NB4 (cell line): ENCODE measurements around the gene PDE8A.

Experiments used
- CTCF ChIP-seq: IDR thresholded peaks from one replicate; pipeline ENCODE4 v1.5.1; 2012; ENCODE audit warnings: low read depth, low read length
- POLR2A ChIP-seq: IDR thresholded peaks from 2 replicates; pipeline ENCODE4 v1.6.1; 2011; ENCODE audit warnings: mild to moderate bottlenecking; ENCODE audit not compliant: insufficient read length; ENCODE audit errors: extremely low read depth

GRCh38 chr15:85108136-85108535, 126.5 kb downstream of the PDE8A start:
- TF ChIP-seq CTCF (no peak), POLR2A (no peak)
